ELR (cell line): ENCODE data around the gene CLEC4E.
"Not testable (repeated sequence)": the region's sequence is repeated elsewhere in the genome, so short reads cannot be mapped to it uniquely, and the experiment has no call there.

Experiments
- DNase-seq: peaks from one replicate; pipeline ENCODE4 v3.0.0-alpha.2; 2015; ENCODE audit warnings: low read depth

The CLEC4E gene

GRCh38 chr12:8540831-8541230, at the start of gene CLEC4E:
CLEC4E (minus strand) TSS chr12:8540905; CDS start chr12:8540797, 108 bp downstream.
- DNase-seq = not testable (repeated sequence)

- DNase-seq = no peak
Measured at GRCh38 chr12:8589679-8590078, 49.0 kb upstream of the CLEC4E start.

GRCh38 chr12:8584478-8584877, 43.8 kb upstream of the CLEC4E start:
- DNase-seq = not testable (repeated sequence)

GRCh38 chr12:8584004-8584403, 43.3 kb upstream of the CLEC4E start:
- no peak for DNase-seq

- no peak for DNase-seq
Measured at GRCh38 chr12:8581098-8581784, 40.5 kb upstream of the CLEC4E start.

- no peak for DNase-seq
Measured at GRCh38 chr12:8577879-8578278, 37.2 kb upstream of the CLEC4E start.

GRCh38 chr12:8572507-8572906, 31.8 kb upstream of the CLEC4E start:
- no peak for DNase-seq

GRCh38 chr12:8566525-8566924, 25.8 kb upstream of the CLEC4E start:
- DNase-seq = peak; percentile 17

- not testable (repeated sequence) for DNase-seq
Measured at GRCh38 chr12:8566052-8566451, 25.3 kb upstream of the CLEC4E start.

GRCh38 chr12:8564656-8565055, 24.0 kb upstream of the CLEC4E start:
- DNase-seq = no peak

- no peak for DNase-seq
Measured at GRCh38 chr12:8563356-8563755, 22.7 kb upstream of the CLEC4E start.

GRCh38 chr12:8562310-8562709, 21.6 kb upstream of the CLEC4E start:
- no peak for DNase-seq

GRCh38 chr12:8561011-8561410, 20.3 kb upstream of the CLEC4E start:
- DNase-seq = no peak

GRCh38 chr12:8559676-8560075, 19.0 kb upstream of the CLEC4E start:
- no peak for DNase-seq

- no peak for DNase-seq
Measured at GRCh38 chr12:8556531-8557097, 15.9 kb upstream of the CLEC4E start.

GRCh38 chr12:8554451-8555195, 13.9 kb upstream of the CLEC4E start:
- peak; percentile 52 for DNase-seq

GRCh38 chr12:8553088-8553627, 12.5 kb upstream of the CLEC4E start:
- DNase-seq = no peak

- DNase-seq = no peak
Measured at GRCh38 chr12:8549381-8549780, 8.7 kb upstream of the CLEC4E start.

GRCh38 chr12:8548192-8548591, 7.5 kb upstream of the CLEC4E start:
- no peak for DNase-seq

- DNase-seq = no peak
Measured at GRCh38 chr12:8547645-8548044, 6.9 kb upstream of the CLEC4E start.

- no peak for DNase-seq
Measured at GRCh38 chr12:8546591-8546990, 5.9 kb upstream of the CLEC4E start.

GRCh38 chr12:8544295-8544694, 3.6 kb upstream of the CLEC4E start:
- DNase-seq = peak; percentile 61

GRCh38 chr12:8541562-8541961, 857 bp upstream of the CLEC4E start:
- no peak for DNase-seq
